WTC11 (cell line): ENCODE results near the gene CUL4A. TPM values are rescaled to one million over a fixed set of nuclear protein-coding genes. Genes with fewer than 3 reads are reported as not detected.

Experiments
- ATAC-seq: fragments of 200-7000 bp; cut with Tn5 transposase; 2 replicates; pipeline ENCODE4 v1.10.0; 2021; ENCODE audit warnings: mild to moderate bottlenecking, moderate library complexity
- CTCF ChIA-PET: fragments of 300-600 bp; sonication (Branson Sonifier 250); formaldehyde crosslinking; loops from one replicate; lab custom pipeline; 2021; ENCODE audit warnings: antibody characterized with exemption; lab: Charles Lee
- POLR2A ChIA-PET: fragments of 350-600 bp; sonication (Branson Sonifier 250); formaldehyde crosslinking; loops from one replicate; lab custom pipeline; 2021; ENCODE audit warnings: antibody characterized with exemption; lab: Charles Lee
- DNase-seq: peaks from one replicate; pipeline ENCODE4 v3.0.0; 2021; ENCODE audit warnings: low spot score
- H3K27ac Mint-ChIP-seq: 2 replicates; pipeline ENCODE4 v1.8.0; 2021; ENCODE audit warnings: mixed read lengths
- H3K27me3 Mint-ChIP-seq: 2 replicates; pipeline ENCODE4 v1.8.0; 2021; ENCODE audit warnings: low read depth, mild to moderate bottlenecking, moderate library complexity, mixed read lengths
- H3K36me3 Mint-ChIP-seq: 2 replicates; pipeline ENCODE4 v1.8.0; 2021; ENCODE audit warnings: mixed read lengths
- H3K4me1 Mint-ChIP-seq: 2 replicates; pipeline ENCODE4 v1.8.0; 2022; ENCODE audit warnings: mixed read lengths
- H3K4me3 Mint-ChIP-seq: 2 replicates; pipeline ENCODE4 v1.8.0; 2021; ENCODE audit warnings: mild to moderate bottlenecking, moderate library complexity, mixed read lengths
- H3K9me3 Mint-ChIP-seq: 2 replicates; pipeline ENCODE4 v1.8.0; 2021; ENCODE audit warnings: mixed read lengths
- ARID4B ChIP-seq: sonication (generic); formaldehyde crosslinking; IDR thresholded peaks from 2 replicates; pipeline ENCODE4 v1.8.0; 2023; ENCODE audit warnings: missing genetic modification reagents, mild to moderate bottlenecking, borderline replicate concordance
- ELF4 ChIP-seq: sonication (generic); formaldehyde crosslinking; IDR thresholded peaks from 2 replicates; pipeline ENCODE4 v1.8.1; 2022; ENCODE audit warnings: low read depth, mild to moderate bottlenecking, moderate library complexity, missing genetic modification reagents
- FOXJ3 ChIP-seq: sonication (generic); formaldehyde crosslinking; IDR thresholded peaks from 2 replicates; pipeline ENCODE4 v1.9.0; 2021; ENCODE audit warnings: missing genetic modification reagents, mild to moderate bottlenecking, borderline replicate concordance
- HMGA2 ChIP-seq: fragments of 250-450 bp; sonication (Bioruptor Pico); IDR thresholded peaks from 2 replicates; pipeline ENCODE4 v1.4.0; 2021; ENCODE audit warnings: mild to moderate bottlenecking, moderate library complexity
- IRF2 ChIP-seq: sonication (generic); formaldehyde crosslinking; IDR thresholded peaks from 2 replicates; pipeline ENCODE4 v1.8.0; 2022; ENCODE audit warnings: low read depth, missing genetic modification reagents, borderline replicate concordance
- NFE2L1 ChIP-seq: sonication (generic); formaldehyde crosslinking; IDR thresholded peaks from 2 replicates; pipeline ENCODE4 v1.8.1; 2023; ENCODE audit warnings: missing genetic modification reagents
- NR3C1 ChIP-seq: sonication (generic); formaldehyde crosslinking; conservative IDR thresholded peaks from 2 replicates; pipeline ENCODE4 v1.8.1; 2023; ENCODE audit warnings: low read depth, mild to moderate bottlenecking, missing genetic modification reagents
- RELA ChIP-seq: sonication (generic); formaldehyde crosslinking; IDR thresholded peaks from 2 replicates; pipeline ENCODE4 v1.8.1; 2022; ENCODE audit warnings: missing genetic modification reagents, mild to moderate bottlenecking, borderline replicate concordance
- RORB ChIP-seq: fragments of 250-450 bp; sonication (Bioruptor Pico); IDR thresholded peaks from 2 replicates; pipeline ENCODE4 v1.9.0; 2021; ENCODE audit warnings: mild to moderate bottlenecking
- USF1 ChIP-seq: sonication (generic); formaldehyde crosslinking; IDR thresholded peaks from 2 replicates; pipeline ENCODE4 v1.8.0; 2022; ENCODE audit warnings: mild to moderate bottlenecking, missing genetic modification reagents
- ZBTB43 ChIP-seq: sonication (generic); formaldehyde crosslinking; IDR thresholded peaks from 2 replicates; pipeline ENCODE4 v1.8.1; 2023; ENCODE audit warnings: mild to moderate bottlenecking, missing genetic modification reagents
- ZMAT4 ChIP-seq: fragments of 250-450 bp; sonication (Bioruptor Pico); IDR thresholded peaks from 2 replicates; pipeline ENCODE4 v1.9.0; 2021; ENCODE audit warnings: mild to moderate bottlenecking
- ZNF396 ChIP-seq: fragments of 250-450 bp; sonication (Bioruptor Pico); IDR thresholded peaks from 2 replicates; pipeline ENCODE4 v1.8.0; 2021; ENCODE audit warnings: mild to moderate bottlenecking, moderate library complexity, borderline replicate concordance
- ZNF416 ChIP-seq: fragments of 250-450 bp; sonication (Bioruptor Pico); IDR thresholded peaks from 2 replicates; pipeline ENCODE4 v1.9.0; 2021; ENCODE audit warnings: mild to moderate bottlenecking, inconsistent platforms
- ZNF425 ChIP-seq: fragments of 250-450 bp; sonication (Bioruptor Pico); conservative IDR thresholded peaks from 2 replicates; pipeline ENCODE4 v1.9.0; 2021; ENCODE audit warnings: mild to moderate bottlenecking
- ZNF671 ChIP-seq: fragments of 250-450 bp; sonication (Bioruptor Pico); IDR thresholded peaks from 2 replicates; pipeline ENCODE4 v1.8.0; 2021; ENCODE audit warnings: mild to moderate bottlenecking
- total RNA-seq: library from RNA; stranded (reverse); gene quantifications from 3 replicates; pipeline ENCODE4 v1.2.3, GENCODE V29; 2021
- TF ChIP-seq, protein P1 (sequence below): fragments of 250-450 bp; sonication (Bioruptor Pico); IDR thresholded peaks from 2 replicates; pipeline ENCODE4 v1.9.0; 2021; ENCODE audit warnings: mild to moderate bottlenecking, borderline replicate concordance
- TF ChIP-seq, protein P2 (sequence below): sonication (generic); formaldehyde crosslinking; IDR thresholded peaks from 2 replicates; pipeline ENCODE4 v1.8.0; 2023; ENCODE audit warnings: mild to moderate bottlenecking, missing genetic modification reagents

Gene CUL4A
- total RNA-seq, 1 experiment from 2014 or later = 99.9 TPM

GRCh38 chr13:113186061-113186900 lies 23.1 kb upstream of the CUL4A start (continued):
- no peak for TF ChIP-seq ARID4B (CRISPR knock-in tag)

GRCh38 chr13:113187263-113187669 lies 22.1 kb upstream of the CUL4A start:
- ATAC-seq (no peak), DNase-seq (no peak)
- ChIA-PET POLR2A (no interaction called here), CTCF (no interaction called here)
- Mint-ChIP-seq H3K27ac (0 out of 2 replicates have a peak overlapping the region, but pooled peaks have one; percentile 5), H3K9me3 (no peaks in the 10 kb centered on the region), H3K36me3 (peaks cover 65% of the 10 kb centered on the region), H3K4me3 (no peak overlapping the region), H3K27me3 (no peaks in the 10 kb centered on the region), H3K4me1 (no peaks in the 10 kb centered on the region)
- TF ChIP-seq ZNF396 = no peak
- no peak for TF ChIP-seq USF1 (CRISPR knock-in tag)
- no peak for TF ChIP-seq RORB (CRISPR knock-in tag)
- no peak for TF ChIP-seq FOXJ3
- TF ChIP-seq IRF2 (CRISPR knock-in tag) = no peak
- TF ChIP-seq NFE2L1 = no peak
- no peak for TF ChIP-seq HMGA2 (CRISPR knock-in tag)
- TF ChIP-seq, protein P1, sequence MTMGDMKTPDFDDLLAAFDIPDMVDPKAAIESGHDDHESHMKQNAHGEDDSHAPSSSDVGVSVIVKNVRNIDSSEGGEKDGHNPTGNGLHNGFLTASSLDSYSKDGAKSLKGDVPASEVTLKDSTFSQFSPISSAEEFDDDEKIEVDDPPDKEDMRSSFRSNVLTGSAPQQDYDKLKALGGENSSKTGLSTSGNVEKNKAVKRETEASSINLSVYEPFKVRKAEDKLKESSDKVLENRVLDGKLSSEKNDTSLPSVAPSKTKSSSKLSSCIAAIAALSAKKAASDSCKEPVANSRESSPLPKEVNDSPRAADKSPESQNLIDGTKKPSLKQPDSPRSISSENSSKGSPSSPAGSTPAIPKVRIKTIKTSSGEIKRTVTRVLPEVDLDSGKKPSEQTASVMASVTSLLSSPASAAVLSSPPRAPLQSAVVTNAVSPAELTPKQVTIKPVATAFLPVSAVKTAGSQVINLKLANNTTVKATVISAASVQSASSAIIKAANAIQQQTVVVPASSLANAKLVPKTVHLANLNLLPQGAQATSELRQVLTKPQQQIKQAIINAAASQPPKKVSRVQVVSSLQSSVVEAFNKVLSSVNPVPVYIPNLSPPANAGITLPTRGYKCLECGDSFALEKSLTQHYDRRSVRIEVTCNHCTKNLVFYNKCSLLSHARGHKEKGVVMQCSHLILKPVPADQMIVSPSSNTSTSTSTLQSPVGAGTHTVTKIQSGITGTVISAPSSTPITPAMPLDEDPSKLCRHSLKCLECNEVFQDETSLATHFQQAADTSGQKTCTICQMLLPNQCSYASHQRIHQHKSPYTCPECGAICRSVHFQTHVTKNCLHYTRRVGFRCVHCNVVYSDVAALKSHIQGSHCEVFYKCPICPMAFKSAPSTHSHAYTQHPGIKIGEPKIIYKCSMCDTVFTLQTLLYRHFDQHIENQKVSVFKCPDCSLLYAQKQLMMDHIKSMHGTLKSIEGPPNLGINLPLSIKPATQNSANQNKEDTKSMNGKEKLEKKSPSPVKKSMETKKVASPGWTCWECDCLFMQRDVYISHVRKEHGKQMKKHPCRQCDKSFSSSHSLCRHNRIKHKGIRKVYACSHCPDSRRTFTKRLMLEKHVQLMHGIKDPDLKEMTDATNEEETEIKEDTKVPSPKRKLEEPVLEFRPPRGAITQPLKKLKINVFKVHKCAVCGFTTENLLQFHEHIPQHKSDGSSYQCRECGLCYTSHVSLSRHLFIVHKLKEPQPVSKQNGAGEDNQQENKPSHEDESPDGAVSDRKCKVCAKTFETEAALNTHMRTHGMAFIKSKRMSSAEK (CRISPR knock-in tag) = no peak
- no peak for TF ChIP-seq ELF4 (CRISPR knock-in tag)
- no peak for TF ChIP-seq ZNF425 (CRISPR knock-in tag)
- no peak for TF ChIP-seq ZBTB43 (CRISPR knock-in tag)
- no peak for TF ChIP-seq ZNF416 (CRISPR knock-in tag)
- TF ChIP-seq, protein P2, sequence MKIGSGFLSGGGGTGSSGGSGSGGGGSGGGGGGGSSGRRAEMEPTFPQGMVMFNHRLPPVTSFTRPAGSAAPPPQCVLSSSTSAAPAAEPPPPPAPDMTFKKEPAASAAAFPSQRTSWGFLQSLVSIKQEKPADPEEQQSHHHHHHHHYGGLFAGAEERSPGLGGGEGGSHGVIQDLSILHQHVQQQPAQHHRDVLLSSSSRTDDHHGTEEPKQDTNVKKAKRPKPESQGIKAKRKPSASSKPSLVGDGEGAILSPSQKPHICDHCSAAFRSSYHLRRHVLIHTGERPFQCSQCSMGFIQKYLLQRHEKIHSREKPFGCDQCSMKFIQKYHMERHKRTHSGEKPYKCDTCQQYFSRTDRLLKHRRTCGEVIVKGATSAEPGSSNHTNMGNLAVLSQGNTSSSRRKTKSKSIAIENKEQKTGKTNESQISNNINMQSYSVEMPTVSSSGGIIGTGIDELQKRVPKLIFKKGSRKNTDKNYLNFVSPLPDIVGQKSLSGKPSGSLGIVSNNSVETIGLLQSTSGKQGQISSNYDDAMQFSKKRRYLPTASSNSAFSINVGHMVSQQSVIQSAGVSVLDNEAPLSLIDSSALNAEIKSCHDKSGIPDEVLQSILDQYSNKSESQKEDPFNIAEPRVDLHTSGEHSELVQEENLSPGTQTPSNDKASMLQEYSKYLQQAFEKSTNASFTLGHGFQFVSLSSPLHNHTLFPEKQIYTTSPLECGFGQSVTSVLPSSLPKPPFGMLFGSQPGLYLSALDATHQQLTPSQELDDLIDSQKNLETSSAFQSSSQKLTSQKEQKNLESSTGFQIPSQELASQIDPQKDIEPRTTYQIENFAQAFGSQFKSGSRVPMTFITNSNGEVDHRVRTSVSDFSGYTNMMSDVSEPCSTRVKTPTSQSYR = no peak
- no peak for TF ChIP-seq RELA (CRISPR knock-in tag)
- no peak for TF ChIP-seq NR3C1 (CRISPR knock-in tag)
- no peak for TF ChIP-seq ZMAT4 (CRISPR knock-in tag)
- no peak for TF ChIP-seq ZNF671
